ENCODE results near the gene RPL27. TPM values are rescaled to one million over a fixed set of nuclear protein-coding genes. Genes with fewer than 3 reads are reported as not detected.
"Not testable (repeated sequence)": the region's sequence is repeated elsewhere in the genome, so short reads cannot be mapped to it uniquely, and the experiment has no call there.

The RPL27 gene
- total RNA-seq, 1 donor from 2014 or later: 1,019 TPM

DNA sequence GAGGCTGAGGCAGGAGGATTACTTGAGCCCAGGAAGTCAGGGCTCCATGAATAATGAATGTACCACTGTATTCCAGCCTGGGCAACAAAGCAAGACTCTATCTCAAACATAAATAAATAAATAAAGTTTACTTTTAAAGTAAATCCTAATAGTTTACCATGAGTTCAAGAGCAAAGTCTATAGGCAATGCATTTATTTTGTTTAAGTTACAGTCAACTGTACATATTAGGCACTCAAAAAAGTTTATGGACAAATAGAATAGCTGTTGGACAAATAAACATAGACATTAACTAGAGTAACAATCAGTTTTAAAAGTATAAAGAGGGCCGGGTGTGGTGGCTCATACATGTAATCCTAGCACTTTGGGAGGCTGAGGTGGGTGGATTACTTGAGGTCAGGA is 30.3 kb upstream of the RPL27 start:
- H3K4me3 Mint-ChIP-seq: no peak overlapping the region
- TF ChIP-seq, protein P1, sequence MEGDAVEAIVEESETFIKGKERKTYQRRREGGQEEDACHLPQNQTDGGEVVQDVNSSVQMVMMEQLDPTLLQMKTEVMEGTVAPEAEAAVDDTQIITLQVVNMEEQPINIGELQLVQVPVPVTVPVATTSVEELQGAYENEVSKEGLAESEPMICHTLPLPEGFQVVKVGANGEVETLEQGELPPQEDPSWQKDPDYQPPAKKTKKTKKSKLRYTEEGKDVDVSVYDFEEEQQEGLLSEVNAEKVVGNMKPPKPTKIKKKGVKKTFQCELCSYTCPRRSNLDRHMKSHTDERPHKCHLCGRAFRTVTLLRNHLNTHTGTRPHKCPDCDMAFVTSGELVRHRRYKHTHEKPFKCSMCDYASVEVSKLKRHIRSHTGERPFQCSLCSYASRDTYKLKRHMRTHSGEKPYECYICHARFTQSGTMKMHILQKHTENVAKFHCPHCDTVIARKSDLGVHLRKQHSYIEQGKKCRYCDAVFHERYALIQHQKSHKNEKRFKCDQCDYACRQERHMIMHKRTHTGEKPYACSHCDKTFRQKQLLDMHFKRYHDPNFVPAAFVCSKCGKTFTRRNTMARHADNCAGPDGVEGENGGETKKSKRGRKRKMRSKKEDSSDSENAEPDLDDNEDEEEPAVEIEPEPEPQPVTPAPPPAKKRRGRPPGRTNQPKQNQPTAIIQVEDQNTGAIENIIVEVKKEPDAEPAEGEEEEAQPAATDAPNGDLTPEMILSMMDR (IDR thresholded peaks at IDR 0.05; ENCODE audit: unreplicated experiment): no peak
- H3K27me3 Mint-ChIP-seq (ENCODE audit: low read depth): no peaks in the 10 kb centered on the region
- H3K9me3 Mint-ChIP-seq: no peaks in the 10 kb centered on the region
- peaks cover 12% of the 10 kb centered on the region for H3K4me1 Mint-ChIP-seq
- DNase-seq (ENCODE audit: low spot score in 2 of 2, unreplicated experiment in 2 of 2): no peak
- H3K27ac Mint-ChIP-seq: no peak overlapping the region
- H3K36me3 Mint-ChIP-seq: peaks cover 4% of the 10 kb centered on the region

DNA sequence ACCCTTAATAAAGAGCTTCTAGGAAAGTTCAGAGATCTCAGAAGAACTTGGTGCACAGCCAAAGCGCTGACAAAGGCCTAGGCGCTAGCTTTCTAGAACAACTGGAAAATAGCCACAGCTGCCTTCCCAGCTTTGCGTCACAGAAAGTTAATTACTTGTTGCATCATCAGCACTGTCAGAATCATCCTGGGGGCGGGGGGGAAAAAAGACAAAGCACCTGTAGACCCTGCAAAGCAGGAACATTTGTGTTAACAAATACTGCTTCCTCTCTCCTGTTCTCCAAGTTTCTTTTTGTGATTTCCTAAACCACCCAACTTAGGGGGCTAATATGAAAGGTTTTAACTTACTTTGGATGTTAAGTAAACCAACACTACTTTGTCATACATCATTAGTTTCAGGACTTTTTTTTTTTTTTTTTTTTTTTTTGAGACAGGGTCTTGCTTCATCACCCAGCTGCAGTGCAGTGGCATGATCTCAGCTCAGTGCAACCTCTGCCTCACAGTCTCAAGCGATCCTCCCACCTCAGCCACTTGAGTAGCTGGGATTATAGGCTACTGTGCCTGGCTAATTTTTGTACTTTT is 29.1 kb upstream of the RPL27 start:
- DNase-seq (ENCODE audit: low spot score in 2 of 2, unreplicated experiment in 2 of 2): no peak

DNA sequence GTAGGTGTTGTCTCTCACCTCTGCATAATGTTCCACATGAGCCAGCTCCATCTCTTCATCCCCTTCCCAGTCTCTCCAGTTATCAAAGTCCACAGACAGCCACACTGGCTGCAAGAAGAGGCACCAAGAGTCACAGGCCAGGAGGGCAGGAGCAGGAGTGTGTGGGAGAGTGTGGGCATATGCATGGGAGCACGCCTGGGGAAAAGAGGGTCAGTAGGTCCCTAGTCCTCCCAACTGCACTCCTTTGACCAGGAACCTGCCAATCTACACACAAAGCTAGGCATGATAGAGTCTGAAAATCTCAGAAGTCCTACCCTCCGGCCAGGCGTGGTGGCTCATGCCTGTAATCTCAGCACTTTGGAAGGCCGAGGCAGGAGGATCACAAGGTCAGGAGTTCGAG is 26.6 kb upstream of the RPL27 start:
- H3K27ac Mint-ChIP-seq: no peak overlapping the region
- H3K9me3 Mint-ChIP-seq: no peaks in the 10 kb centered on the region
- TF ChIP-seq, protein P1 (IDR thresholded peaks at IDR 0.05; ENCODE audit: unreplicated experiment): no peak
- H3K36me3 Mint-ChIP-seq: no peaks in the 10 kb centered on the region
- no peaks in the 10 kb centered on the region for H3K4me1 Mint-ChIP-seq
- no peaks in the 10 kb centered on the region for H3K27me3 Mint-ChIP-seq (ENCODE audit: low read depth)
- DNase-seq (ENCODE audit: low spot score in 2 of 2, unreplicated experiment in 2 of 2): no peak
- H3K4me3 Mint-ChIP-seq: no peak overlapping the region

More for the DNA sequence above, 29.1 kb upstream of the RPL27 start:
- Mint-ChIP-seq H3K4me1 (peaks cover 5% of the 10 kb centered on the region), H3K27me3 (ENCODE audit: low read depth) (no peaks in the 10 kb centered on the region), H3K9me3 (no peaks in the 10 kb centered on the region), H3K36me3 (no peaks in the 10 kb centered on the region), H3K27ac (no peak overlapping the region), H3K4me3 (no peak overlapping the region)
- TF ChIP-seq, protein P1 (IDR thresholded peaks at IDR 0.05; ENCODE audit: unreplicated experiment): no peak

DNA sequence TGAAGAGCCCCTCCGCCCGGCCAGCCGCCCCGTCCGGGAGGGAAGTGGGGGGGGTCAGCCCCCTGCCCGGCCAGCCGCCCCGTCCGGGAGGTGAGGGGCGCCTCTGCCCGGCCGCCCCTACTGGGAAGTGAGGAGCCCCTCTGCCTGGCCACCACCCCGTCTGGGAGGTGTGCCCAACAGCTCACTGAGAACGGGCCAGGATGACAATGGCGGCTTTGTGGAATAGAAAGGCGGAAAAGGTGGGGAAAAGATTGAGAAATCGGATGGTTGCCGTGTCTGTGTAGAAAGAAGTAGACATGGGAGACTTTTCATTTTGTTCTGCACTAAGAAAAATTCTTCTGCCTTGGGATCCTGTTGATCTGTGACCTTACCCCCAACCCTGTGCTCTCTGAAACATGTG is 24.9 kb upstream of the RPL27 start:
- not testable (repeated sequence) for DNase-seq (ENCODE audit: low spot score in 2 of 2, unreplicated experiment in 2 of 2); H3K4me3 Mint-ChIP-seq; H3K27ac Mint-ChIP-seq; H3K4me1 Mint-ChIP-seq; H3K9me3 Mint-ChIP-seq; H3K36me3 Mint-ChIP-seq; H3K27me3 Mint-ChIP-seq (ENCODE audit: low read depth)

DNA sequence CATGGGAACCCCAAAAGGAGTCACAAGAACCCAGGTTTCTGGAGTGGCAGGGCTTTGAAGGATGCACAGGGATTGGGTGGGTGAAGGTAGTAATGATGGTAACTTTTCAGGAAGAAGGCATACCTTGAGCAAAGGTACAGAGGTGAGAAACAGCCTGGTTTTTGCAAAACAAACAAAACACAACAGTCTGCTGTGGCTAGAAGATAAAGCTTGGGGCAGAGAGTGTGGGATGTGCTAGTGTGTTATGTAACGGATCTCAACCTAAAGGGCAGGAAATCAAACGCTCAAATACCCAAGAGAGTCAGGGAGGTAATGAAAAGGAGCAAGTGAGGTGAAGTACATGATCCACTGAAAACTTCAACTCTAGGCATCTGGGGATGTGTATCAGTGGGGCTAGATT is 23.0 kb upstream of the RPL27 start:
- Mint-ChIP-seq H3K36me3 (no peaks in the 10 kb centered on the region), H3K27ac (no peak overlapping the region), H3K9me3 (no peaks in the 10 kb centered on the region), H3K4me1 (peaks cover 13% of the 10 kb centered on the region), H3K27me3 (ENCODE audit: low read depth) (no peaks in the 10 kb centered on the region), H3K4me3 (no peak overlapping the region)
- TF ChIP-seq, protein P1 (IDR thresholded peaks at IDR 0.05; ENCODE audit: unreplicated experiment): no peak
- no peak for DNase-seq (ENCODE audit: low spot score in 2 of 2, unreplicated experiment in 2 of 2)

DNA sequence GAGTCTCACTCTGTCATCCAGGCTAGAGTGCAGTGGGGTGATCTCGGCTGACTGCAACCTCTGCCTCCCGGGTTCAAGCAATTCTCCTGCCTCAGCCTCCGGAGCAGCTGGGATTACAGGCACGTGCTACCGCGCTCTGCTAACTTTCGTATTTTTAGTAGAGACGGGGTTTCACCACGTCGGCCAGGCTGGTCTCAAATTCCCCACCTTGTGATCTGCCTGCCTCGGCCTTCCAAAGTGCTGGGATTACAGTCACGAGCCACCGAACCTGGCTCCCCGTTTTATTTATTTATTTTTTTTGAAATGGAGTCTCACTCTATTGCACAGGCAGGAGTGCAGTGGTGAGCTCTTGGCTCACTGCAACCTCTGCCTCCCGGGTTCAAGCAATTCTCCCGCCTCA is 22.5 kb upstream of the RPL27 start:
- not testable (repeated sequence) for H3K9me3 Mint-ChIP-seq; H3K4me3 Mint-ChIP-seq; H3K36me3 Mint-ChIP-seq; H3K27ac Mint-ChIP-seq; H3K27me3 Mint-ChIP-seq (ENCODE audit: low read depth); DNase-seq (ENCODE audit: low spot score in 2 of 2, unreplicated experiment in 2 of 2)
- H3K4me1 Mint-ChIP-seq: peaks cover 15% of the 10 kb centered on the region

Measured in mesothelial cell of epicardium (in vitro differentiated cells).